Activated T-cell treated with anti-CD3 and anti-CD28 coated beads, Interleukin-2, amount 50 U/mL, for 1 hour (primary cell): ENCODE data around the gene IL1RAPL1.
"Not testable (repeated sequence)": the region's sequence is repeated elsewhere in the genome, so short reads cannot be mapped to it uniquely, and the experiment has no call there.

Experiments
- DNase-seq: peaks from one replicate; pipeline ENCODE4 v3.0.0-alpha.2; 2020

IL1RAPL1 gene

GRCh38 chrX:28988246-28988645 is 401.0 kb downstream of the IL1RAPL1 start:
- no peak for DNase-seq

- DNase-seq, result no peak
These were observed 410.6 kb downstream of the IL1RAPL1 start for GRCh38 chrX:28997706-28998463.

GRCh38 chrX:28998609-28999135 is 411.4 kb downstream of the IL1RAPL1 start:
- DNase-seq, result no peak

GRCh38 chrX:29012867-29013266 is 425.6 kb downstream of the IL1RAPL1 start:
- no peak for DNase-seq

- DNase-seq, result no peak
These were observed 436.0 kb downstream of the IL1RAPL1 start for GRCh38 chrX:29023207-29023606.

GRCh38 chrX:29024871-29025270 is 437.6 kb downstream of the IL1RAPL1 start:
- DNase-seq, result no peak

GRCh38 chrX:29039501-29039900 is 452.3 kb downstream of the IL1RAPL1 start:
- DNase-seq, result no peak

GRCh38 chrX:29040160-29040559 is 452.9 kb downstream of the IL1RAPL1 start:
- DNase-seq, result no peak

GRCh38 chrX:29042341-29042740 is 455.1 kb downstream of the IL1RAPL1 start:
- no peak for DNase-seq

GRCh38 chrX:29043746-29044145 is 456.5 kb downstream of the IL1RAPL1 start:
- no peak for DNase-seq

GRCh38 chrX:29044423-29045184 is 457.4 kb downstream of the IL1RAPL1 start:
- no peak for DNase-seq

GRCh38 chrX:29065477-29065876 is 478.2 kb downstream of the IL1RAPL1 start:
- DNase-seq, result no peak

GRCh38 chrX:29066516-29066915 is 479.3 kb downstream of the IL1RAPL1 start:
- no peak for DNase-seq

GRCh38 chrX:29067351-29067750 is 480.1 kb downstream of the IL1RAPL1 start:
- DNase-seq, result no peak

- no peak for DNase-seq
These were observed 484.5 kb downstream of the IL1RAPL1 start for GRCh38 chrX:29071525-29072320.

- no peak for DNase-seq
These were observed 495.3 kb downstream of the IL1RAPL1 start for GRCh38 chrX:29082558-29082957.

- DNase-seq, result no peak
These were observed 496.6 kb downstream of the IL1RAPL1 start for GRCh38 chrX:29083823-29084222.

GRCh38 chrX:29090811-29091210 is 503.6 kb downstream of the IL1RAPL1 start:
- no peak for DNase-seq

GRCh38 chrX:29107231-29107630 is 520.0 kb downstream of the IL1RAPL1 start:
- no peak for DNase-seq

GRCh38 chrX:29110041-29110440 is 522.8 kb downstream of the IL1RAPL1 start:
- no peak for DNase-seq

GRCh38 chrX:29113221-29113620 is 526.0 kb downstream of the IL1RAPL1 start:
- no peak for DNase-seq

GRCh38 chrX:29122817-29123216 is 535.6 kb downstream of the IL1RAPL1 start:
- DNase-seq, result not testable (repeated sequence)

GRCh38 chrX:29130905-29131304 is 543.7 kb downstream of the IL1RAPL1 start:
- DNase-seq, result no peak
